PFSK-1 (cell line): ENCODE measurements around the gene NTM.

Experiments used
- FOXP2 ChIP-seq: optimal IDR thresholded peaks from 2 replicates; pipeline ENCODE3; 2011; ENCODE audit warnings: borderline replicate concordance, control low read depth, inconsistent platforms; ENCODE audit not compliant: insufficient read depth; ENCODE audit errors: extremely low read length, extremely low read depth
- POLR2AphosphoS5 ChIP-seq: IDR thresholded peaks from 2 replicates; pipeline ENCODE4 v1.6.1; 2012; ENCODE audit warnings: low read depth, mild to moderate bottlenecking, control low read depth, low read length, moderate library complexity
- REST ChIP-seq, 2 experiments: IDR thresholded peaks; 2 replicates each; pipeline versions ENCODE4 v1.6.1 to v1.8.0; 2011 to 2012; ENCODE audit warnings: low read depth in 2 of 2, low read length in 2 of 2, control low read depth in 1 of 2, inconsistent platforms in 1 of 2, mild to moderate bottlenecking in 1 of 2, moderate library complexity in 1 of 2; ENCODE audit not compliant: insufficient read depth in 1 of 2
- SIN3A ChIP-seq: IDR thresholded peaks from 2 replicates; pipeline ENCODE4 v1.6.1; 2012; ENCODE audit warnings: mild to moderate bottlenecking, low read length, moderate library complexity, borderline replicate concordance; ENCODE audit not compliant: insufficient read depth
- TAF1 ChIP-seq: IDR thresholded peaks from 2 replicates; pipeline ENCODE4 v1.6.1; 2012; ENCODE audit warnings: low read length, control low read depth, borderline replicate concordance; ENCODE audit not compliant: insufficient read depth

NTM gene

GRCh38 chr11:132353255-132353654, 982.8 kb downstream of the NTM start:
- TF ChIP-seq FOXP2, result no peak
- no peak for TF ChIP-seq SIN3A
- TF ChIP-seq TAF1, result no peak
- TF ChIP-seq REST (IDR thresholded peaks at IDR 0.05; ENCODE audit: insufficient read depth in 1 of 2, low read depth in 2 of 2, low read length in 2 of 2), result no peak
- TF ChIP-seq POLR2AphosphoS5, result no peak

DNA sequence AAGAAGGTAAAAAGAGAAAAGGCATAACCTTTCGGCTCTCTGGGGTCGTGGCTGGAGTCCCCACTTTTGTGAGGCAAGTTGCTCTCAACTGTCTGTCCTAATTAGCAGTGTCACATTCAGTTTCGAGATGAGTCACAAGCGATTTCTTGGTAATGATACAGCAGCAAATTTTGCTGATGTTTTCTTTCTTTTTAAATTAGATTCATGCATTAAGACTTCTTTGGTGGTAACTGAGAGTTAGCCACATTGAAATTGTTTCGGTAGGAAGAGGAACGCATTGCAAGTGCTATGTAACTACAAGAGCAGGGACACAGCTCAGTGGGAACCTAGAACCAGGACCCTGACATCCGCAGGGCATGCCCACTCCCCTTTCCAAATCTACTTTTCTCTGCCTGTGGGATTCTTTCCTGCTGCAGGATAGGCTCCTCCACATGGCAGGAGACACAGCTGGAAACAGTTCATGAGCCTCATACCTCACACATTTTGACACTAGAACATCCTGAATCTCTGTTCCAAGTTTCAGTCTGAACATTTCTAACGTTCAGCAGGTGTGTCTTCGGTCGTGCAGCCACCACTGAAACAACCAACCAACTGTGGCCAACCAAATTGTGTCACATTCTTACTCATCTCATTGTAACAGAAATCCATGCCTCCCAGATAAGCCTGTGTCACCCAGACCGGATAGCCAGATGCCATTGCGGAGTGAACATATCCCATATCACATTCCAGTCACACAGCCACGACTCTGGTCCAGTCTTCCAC, 987.6 kb downstream of the NTM start:
- TF ChIP-seq POLR2AphosphoS5, result no peak
- no peak for TF ChIP-seq FOXP2
- no peak for TF ChIP-seq REST (IDR thresholded peaks at IDR 0.05; ENCODE audit: insufficient read depth in 1 of 2, low read depth in 2 of 2, low read length in 2 of 2)
- no peak for TF ChIP-seq TAF1
- TF ChIP-seq SIN3A, result no peak

DNA sequence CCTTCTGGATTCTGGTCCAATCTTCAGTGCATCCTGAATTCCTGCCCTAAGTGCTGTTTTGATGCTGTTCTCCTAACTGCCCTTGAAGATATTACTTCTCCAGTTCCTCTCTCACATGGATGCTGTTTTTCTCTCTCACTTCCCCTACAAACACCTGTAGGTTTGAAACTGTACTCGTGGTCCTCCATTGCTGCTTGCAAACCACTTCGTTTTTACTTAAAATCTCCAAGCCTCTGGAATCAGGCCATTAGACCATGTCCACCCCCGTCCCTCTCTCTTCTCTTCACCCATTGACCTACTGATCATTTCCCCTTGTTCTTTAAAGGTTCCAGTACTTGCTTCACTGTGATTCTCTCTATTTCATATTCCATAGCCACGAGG, 988.1 kb downstream of the NTM start:
- TF ChIP-seq SIN3A (no peak), FOXP2 (no peak), POLR2AphosphoS5 (no peak), REST (IDR thresholded peaks at IDR 0.05; ENCODE audit: insufficient read depth in 1 of 2, low read depth in 2 of 2, low read length in 2 of 2) (no peak), TAF1 (no peak)

GRCh38 chr11:132361011-132361550, 990.7 kb downstream of the NTM start:
- TF ChIP-seq POLR2AphosphoS5 (no peak), SIN3A (no peak)

DNA sequence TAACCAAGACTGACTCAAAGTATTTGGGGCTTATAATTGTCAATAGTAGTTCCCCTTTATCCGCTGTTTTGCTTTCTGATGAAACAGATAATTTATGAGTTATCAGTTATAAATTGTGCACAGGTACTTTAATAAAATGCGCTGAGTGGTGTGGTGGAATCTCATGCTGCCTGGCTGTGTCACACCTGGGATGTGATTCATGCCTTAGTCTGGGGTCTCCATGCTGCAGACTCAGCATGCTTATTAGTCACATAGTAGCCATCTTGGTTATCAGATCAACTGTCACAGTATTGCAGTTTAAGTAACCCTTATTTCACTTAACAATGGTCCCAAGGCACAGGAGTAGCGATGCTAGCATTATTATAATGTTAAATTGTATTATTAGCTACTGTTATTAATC, 995.2 kb downstream of the NTM start:
- no peak for TF ChIP-seq FOXP2
- TF ChIP-seq SIN3A, result no peak
- no peak for TF ChIP-seq REST (IDR thresholded peaks at IDR 0.05; ENCODE audit: insufficient read depth in 1 of 2, low read depth in 2 of 2, low read length in 2 of 2)
- TF ChIP-seq TAF1, result no peak
